ENCODE data around the gene AP5S1. TPM values are rescaled to one million over a fixed set of nuclear protein-coding genes. Genes with fewer than 3 reads are reported as not detected.

Gene AP5S1
- polyA plus RNA-seq, 1 donor (not counting 4 experiments of a cell fraction or from before 2014, with no cell fraction given), result 5.2 TPM

DNA sequence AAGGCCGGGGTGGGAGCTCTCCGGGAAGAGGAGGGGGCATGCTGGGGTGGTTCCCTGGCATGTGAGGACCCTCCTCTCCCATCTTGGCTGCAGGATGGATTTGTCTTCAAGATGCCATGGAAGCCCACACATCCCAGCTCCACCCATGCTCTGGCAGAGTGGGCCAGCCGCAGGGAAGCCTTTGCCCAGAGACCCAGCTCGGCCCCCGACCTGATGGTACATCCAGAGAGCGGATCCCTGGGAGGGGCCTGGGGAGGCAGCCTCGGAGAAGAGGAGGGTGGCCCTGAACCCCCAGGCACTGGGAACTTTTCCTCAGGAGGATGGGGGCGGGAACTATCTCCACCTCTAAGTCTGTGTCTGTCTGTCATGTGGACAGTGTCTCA is 19.5 kb upstream of the AP5S1 start:
- peaks cover 77% of the 10 kb centered on the region for H3K4me1 ChIP-seq (ENCODE audit: control insufficient read depth, extremely low read depth, insufficient read depth, low read length)
- no peak for DNase-seq (ENCODE audit: low read depth, low spot score)
- no peaks in the 10 kb centered on the region for H4K20me1 ChIP-seq (ENCODE audit: control insufficient read depth, extremely low read depth, insufficient read depth, low read length)
- dilution Hi-C loops (cut with MboI; ENCODE audit: extremely low pct_ligation_motif_present, low sequenced_read_pairs), result no loop called here
- no peaks in the 10 kb centered on the region for H3K9me1 ChIP-seq (ENCODE audit: control insufficient read depth, extremely low read depth, insufficient read depth, low read length)
- peaks cover 32% of the 10 kb centered on the region for H3K79me2 ChIP-seq (ENCODE audit: control insufficient read depth, insufficient read depth, low read length)
- FAIRE-seq, result no peak
- H3K27me3 ChIP-seq (ENCODE audit: control insufficient read depth, extremely low read depth, insufficient read depth, low read length), result no peaks in the 10 kb centered on the region
- H3K9me3 ChIP-seq (ENCODE audit: control insufficient read depth, low read depth, low read length), result no peaks in the 10 kb centered on the region
- no peak overlapping the region for H2AFZ ChIP-seq (ENCODE audit: control insufficient read depth, low read length)
- no peak overlapping the region for H3K9ac ChIP-seq (ENCODE audit: control insufficient read depth, extremely low read depth, insufficient read depth, low read length)
- TF ChIP-seq CTCF (optimal IDR thresholded peaks at IDR 0.05 in 1 of 3, IDR thresholded peaks at IDR 0.05 in 1 of 3, conservative IDR thresholded peaks at IDR 0.05 in 1 of 3; ENCODE audit: extremely low read depth in 1 of 3, insufficient read depth in 2 of 3, low read length in 3 of 3) (no peak), EZH2 (IDR thresholded peaks at IDR 0.05; ENCODE audit: low read length) (no peak)
- H3K27ac ChIP-seq (ENCODE audit: control insufficient read depth, insufficient read depth, low read length), result no peak overlapping the region
- peaks cover 33 to 70% of the 10 kb centered on the region in 2 experiments for H3K36me3 ChIP-seq (ENCODE audit: control insufficient read depth in 2 of 2, extremely low read depth in 1 of 2, insufficient read depth in 2 of 2, low read length in 2 of 2)
- no peak overlapping the region for H3K4me3 ChIP-seq (ENCODE audit: control insufficient read depth in 2 of 3, extremely low read depth in 1 of 3, insufficient read depth in 2 of 3, low read depth in 1 of 3, low read length in 3 of 3)
- H3K4me2 ChIP-seq (ENCODE audit: control insufficient read depth, extremely low read depth, insufficient read depth, low read depth, low read length), result no peak overlapping the region

- Histone ChIP-seq H4K20me1 (ENCODE audit: control insufficient read depth, extremely low read depth, insufficient read depth, low read length) (no peaks in the 10 kb centered on the region), H3K4me3 (ENCODE audit: control insufficient read depth in 2 of 3, extremely low read depth in 1 of 3, insufficient read depth in 2 of 3, low read depth in 1 of 3, low read length in 3 of 3) (no peak overlapping the region), H3K9me1 (ENCODE audit: control insufficient read depth, extremely low read depth, insufficient read depth, low read length) (no peaks in the 10 kb centered on the region), H2AFZ (ENCODE audit: control insufficient read depth, low read length) (no peak overlapping the region), H3K27me3 (ENCODE audit: control insufficient read depth, extremely low read depth, insufficient read depth, low read length) (no peaks in the 10 kb centered on the region), H3K4me2 (ENCODE audit: control insufficient read depth, extremely low read depth, insufficient read depth, low read depth, low read length) (no peak overlapping the region), H3K9ac (ENCODE audit: control insufficient read depth, extremely low read depth, insufficient read depth, low read length) (no peak overlapping the region), H3K27ac (ENCODE audit: control insufficient read depth, insufficient read depth, low read length) (no peak overlapping the region), H3K36me3 (ENCODE audit: control insufficient read depth in 2 of 2, extremely low read depth in 1 of 2, insufficient read depth in 2 of 2, low read length in 2 of 2) (peaks cover 33 to 74% of the 10 kb centered on the region in 2 experiments), H3K79me2 (ENCODE audit: control insufficient read depth, insufficient read depth, low read length) (peaks cover 32% of the 10 kb centered on the region), H3K9me3 (ENCODE audit: control insufficient read depth, low read depth, low read length) (no peaks in the 10 kb centered on the region), H3K4me1 (ENCODE audit: control insufficient read depth, extremely low read depth, insufficient read depth, low read length) (peaks cover 82% of the 10 kb centered on the region)
- FAIRE-seq (no peak), DNase-seq (ENCODE audit: low read depth, low spot score) (no peak)
- TF ChIP-seq EZH2 (IDR thresholded peaks at IDR 0.05; ENCODE audit: low read length) (no peak), CTCF (optimal IDR thresholded peaks at IDR 0.05 in 1 of 3, IDR thresholded peaks at IDR 0.05 in 1 of 3, conservative IDR thresholded peaks at IDR 0.05 in 1 of 3; ENCODE audit: extremely low read depth in 1 of 3, insufficient read depth in 2 of 3, low read length in 3 of 3) (no peak)
- dilution Hi-C loops (cut with MboI; ENCODE audit: extremely low pct_ligation_motif_present, low sequenced_read_pairs), result no loop called here
Observed at GRCh38 chr20:3801299-3801698, 19.0 kb upstream of the AP5S1 start.
